ENCODE results near the gene WDR5. TPM values are rescaled to one million over a fixed set of nuclear protein-coding genes. Genes with fewer than 3 reads are reported as not detected.

Gene WDR5
- total RNA-seq, 4 donors from 2014 or later = 24.1 to 40.1 (median 27.1) TPM

DNA sequence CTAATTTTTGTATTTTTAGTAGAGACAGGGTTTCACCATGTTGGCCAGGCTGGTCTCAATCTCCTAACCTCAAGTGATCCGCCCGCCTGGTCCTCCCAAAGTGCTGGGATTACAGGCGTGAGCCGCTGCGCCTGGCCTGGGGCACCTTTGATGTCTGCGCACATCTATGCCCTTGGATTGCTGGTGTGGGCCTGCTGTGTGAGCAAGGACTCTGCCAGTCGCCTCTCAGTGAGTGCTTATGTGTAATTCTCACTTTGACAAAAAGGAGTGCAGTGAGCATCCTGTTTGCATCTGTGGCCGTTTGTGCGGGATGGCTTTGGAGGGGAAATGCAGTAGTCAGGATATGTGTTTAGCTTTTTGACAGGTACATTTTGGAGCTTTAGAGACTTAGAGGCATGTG, 9.4 kb downstream of the WDR5 start:
- no peak for DNase-seq
- no peaks in the 10 kb centered on the region for H3K9me3 ChIP-seq
- H3K4me1 ChIP-seq = no peaks in the 10 kb centered on the region
- no peaks in the 10 kb centered on the region for H3K27me3 ChIP-seq
- H3K36me3 ChIP-seq = peaks cover 62 to 65% of the 10 kb centered on the region in 2 donors
- 94 to 97% methylated on average over 8 to 9 of the region's 9 CpGs for WGBS, 2 donors
- no peak overlapping the region for H3K27ac ChIP-seq
- no peak overlapping the region for H3K4me3 ChIP-seq (replicated peaks in 1 of 3)
- intact Hi-C loops (cut with DNase I) = no loop called here
- TF ChIP-seq, protein P1, sequence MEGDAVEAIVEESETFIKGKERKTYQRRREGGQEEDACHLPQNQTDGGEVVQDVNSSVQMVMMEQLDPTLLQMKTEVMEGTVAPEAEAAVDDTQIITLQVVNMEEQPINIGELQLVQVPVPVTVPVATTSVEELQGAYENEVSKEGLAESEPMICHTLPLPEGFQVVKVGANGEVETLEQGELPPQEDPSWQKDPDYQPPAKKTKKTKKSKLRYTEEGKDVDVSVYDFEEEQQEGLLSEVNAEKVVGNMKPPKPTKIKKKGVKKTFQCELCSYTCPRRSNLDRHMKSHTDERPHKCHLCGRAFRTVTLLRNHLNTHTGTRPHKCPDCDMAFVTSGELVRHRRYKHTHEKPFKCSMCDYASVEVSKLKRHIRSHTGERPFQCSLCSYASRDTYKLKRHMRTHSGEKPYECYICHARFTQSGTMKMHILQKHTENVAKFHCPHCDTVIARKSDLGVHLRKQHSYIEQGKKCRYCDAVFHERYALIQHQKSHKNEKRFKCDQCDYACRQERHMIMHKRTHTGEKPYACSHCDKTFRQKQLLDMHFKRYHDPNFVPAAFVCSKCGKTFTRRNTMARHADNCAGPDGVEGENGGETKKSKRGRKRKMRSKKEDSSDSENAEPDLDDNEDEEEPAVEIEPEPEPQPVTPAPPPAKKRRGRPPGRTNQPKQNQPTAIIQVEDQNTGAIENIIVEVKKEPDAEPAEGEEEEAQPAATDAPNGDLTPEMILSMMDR (IDR thresholded peaks at IDR 0.05) = no peak
- TF ChIP-seq POLR2A (IDR thresholded peaks at IDR 0.05) = no peak

DNA sequence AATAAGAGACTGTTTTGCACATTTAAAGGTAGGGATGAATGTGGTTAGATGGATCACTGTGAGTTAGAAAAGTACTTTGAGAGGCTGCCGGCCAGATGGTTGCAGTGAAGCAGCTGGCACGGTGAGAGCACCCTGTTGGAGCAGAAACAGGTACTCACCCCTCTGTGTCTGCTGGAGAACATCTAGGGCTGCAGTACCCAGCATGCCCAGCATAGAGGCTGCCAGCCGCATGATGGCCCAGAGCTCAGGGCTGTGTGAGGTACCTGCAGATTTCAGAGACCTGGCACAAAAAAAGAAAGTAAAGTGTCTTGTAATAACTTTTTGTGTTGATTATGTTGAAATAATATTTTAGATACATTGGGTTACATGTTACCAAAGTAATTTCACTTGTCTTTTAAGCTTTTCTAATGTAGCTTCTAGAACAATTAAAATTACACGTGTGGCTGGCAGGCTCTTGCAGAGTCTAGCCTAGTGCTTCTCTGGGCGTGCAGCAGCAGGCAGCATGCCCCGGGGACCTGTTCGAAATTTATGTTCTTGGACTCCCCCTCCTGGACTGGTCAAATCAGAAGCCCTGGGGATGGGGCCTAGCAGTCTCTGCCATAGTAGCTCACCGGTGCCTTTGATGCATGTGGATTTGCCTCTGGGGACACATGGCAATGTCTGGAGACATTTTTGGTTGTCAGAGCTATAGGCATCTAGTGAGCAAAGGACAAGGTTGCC, 11.1 kb downstream of the WDR5 start:
- no peak for TF ChIP-seq POLR2A (IDR thresholded peaks at IDR 0.05)
- TF ChIP-seq, protein P1 (IDR thresholded peaks at IDR 0.05) = no peak
- H3K36me3 ChIP-seq = peaks cover 52 to 58% of the 10 kb centered on the region in 2 donors

DNA sequence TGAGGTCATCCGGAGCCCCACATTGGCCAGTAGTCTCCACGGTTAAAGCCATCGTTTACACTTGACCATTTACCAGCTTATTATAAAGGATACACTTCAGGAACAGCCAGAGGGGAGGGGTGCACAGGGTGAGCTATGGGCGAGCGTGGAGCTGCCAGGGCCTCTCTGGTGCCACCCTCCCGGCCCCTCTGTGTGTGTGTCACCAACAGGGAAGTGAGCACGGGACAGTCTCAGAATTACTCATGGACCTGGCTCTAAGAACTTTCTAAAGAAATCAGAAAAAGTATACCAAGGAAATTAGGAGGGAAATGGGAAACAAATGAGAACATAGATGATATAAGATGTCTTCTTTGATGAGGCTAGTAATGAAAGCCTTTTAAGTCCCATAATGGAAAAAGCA, 13.5 kb downstream of the WDR5 start:
- intact Hi-C loops (cut with DNase I) = no loop called here
- H3K4me3 ChIP-seq (replicated peaks in 1 of 3) = no peak overlapping the region
- WGBS, 2 donors = 88 to 89% methylated on average over 7 of the region's 7 CpGs
- DNase-seq = no peak
- no peak overlapping the region for H3K27ac ChIP-seq
- H3K36me3 ChIP-seq = peaks cover 32 to 49% of the 10 kb centered on the region in 2 donors
- peaks cover 0 to 10% of the 10 kb centered on the region in 2 donors for H3K4me1 ChIP-seq
- TF ChIP-seq, protein P1 (IDR thresholded peaks at IDR 0.05) = no peak
- TF ChIP-seq POLR2A (IDR thresholded peaks at IDR 0.05) = no peak
- no peaks in the 10 kb centered on the region for H3K27me3 ChIP-seq
- no peaks in the 10 kb centered on the region for H3K9me3 ChIP-seq

More for the DNA sequence above, 11.1 kb downstream of the WDR5 start:
- no peak overlapping the region for H3K4me3 ChIP-seq (replicated peaks in 1 of 3)
- intact Hi-C loops (cut with DNase I) = no loop called here
- no peak for DNase-seq
- WGBS, 2 donors = 85 to 86% methylated on average over 8 of the region's 8 CpGs
- H3K9me3 ChIP-seq = no peaks in the 10 kb centered on the region
- H3K4me1 ChIP-seq = peaks cover 0 to 10% of the 10 kb centered on the region in 2 donors
- no peak overlapping the region for H3K27ac ChIP-seq
- no peaks in the 10 kb centered on the region for H3K27me3 ChIP-seq

DNA sequence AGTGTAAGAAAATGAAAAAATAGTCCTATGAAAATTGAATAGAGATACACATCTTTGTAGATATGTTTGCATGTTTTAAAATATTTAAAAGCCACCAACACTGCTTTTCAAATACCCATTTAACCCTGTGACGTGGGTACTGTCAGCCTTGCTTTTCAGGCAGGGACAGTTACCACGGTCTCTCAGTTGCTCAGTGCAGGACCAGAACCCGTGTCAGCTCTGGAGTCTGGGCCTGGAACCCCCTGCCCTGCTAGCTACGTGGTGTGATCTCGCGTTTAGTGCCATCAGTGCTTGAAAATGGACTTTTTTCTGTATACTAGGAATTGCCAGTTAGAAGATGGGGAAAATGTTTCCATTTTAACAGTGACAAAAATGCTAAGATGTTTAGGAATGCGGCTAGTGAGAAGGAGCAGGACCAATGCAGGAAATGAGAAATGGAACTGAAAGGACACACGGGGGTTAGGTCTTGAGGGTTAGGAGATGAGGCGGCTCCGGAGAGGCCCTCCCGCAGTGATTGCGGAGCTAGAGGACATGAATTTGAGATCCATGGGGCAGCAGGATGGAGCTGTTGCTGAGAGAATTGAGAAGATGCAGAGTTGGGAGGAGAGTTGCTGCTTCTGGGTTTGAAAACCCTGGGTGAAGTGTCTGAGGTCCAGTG, 14.8 kb downstream of the WDR5 start:
- intact Hi-C loops (cut with DNase I) = no loop called here
- Histone ChIP-seq H3K4me3 (replicated peaks in 1 of 3) (no peak overlapping the region), H3K27me3 (no peaks in the 10 kb centered on the region), H3K27ac (no peak overlapping the region), H3K9me3 (no peaks in the 10 kb centered on the region), H3K4me1 (peaks cover 0 to 10% of the 10 kb centered on the region in 2 donors), H3K36me3 (peaks cover 36 to 55% of the 10 kb centered on the region in 2 donors)
- no peak for DNase-seq
- TF ChIP-seq, protein P1 (IDR thresholded peaks at IDR 0.05) = no peak
- TF ChIP-seq POLR2A (IDR thresholded peaks at IDR 0.05) = no peak
- WGBS, 2 donors = 85 to 87% methylated on average over 12 of the region's 12 CpGs

GRCh38 chr9:134152022-134152448, 16.2 kb downstream of the WDR5 start:
- no peak overlapping the region for H3K4me3 ChIP-seq (replicated peaks in 1 of 3)
- DNase-seq = peak; percentile 81 to 82
- TF ChIP-seq POLR2A (IDR thresholded peaks at IDR 0.05) = no peak
- TF ChIP-seq, protein P1 (IDR thresholded peaks at IDR 0.05) = no peak
- WGBS, 2 donors = 58 to 69% methylated on average over 14 of the region's 14 CpGs
- H3K36me3 ChIP-seq = peaks cover 49 to 59% of the 10 kb centered on the region in 2 donors
- H3K27ac ChIP-seq = peak overlapping the region in 2 of 3 donors; percentile 3 to 33
- no peaks in the 10 kb centered on the region for H3K27me3 ChIP-seq
- intact Hi-C loops (cut with DNase I) = no loop called here
- peaks cover 0 to 10% of the 10 kb centered on the region in 2 donors for H3K4me1 ChIP-seq
- H3K9me3 ChIP-seq = no peaks in the 10 kb centered on the region
